ENCODE measurements around the gene COL4A3.
A peak's percentile ranks its signal among the peaks of the same experiment; 100 is the strongest.

The COL4A3 gene

DNA sequence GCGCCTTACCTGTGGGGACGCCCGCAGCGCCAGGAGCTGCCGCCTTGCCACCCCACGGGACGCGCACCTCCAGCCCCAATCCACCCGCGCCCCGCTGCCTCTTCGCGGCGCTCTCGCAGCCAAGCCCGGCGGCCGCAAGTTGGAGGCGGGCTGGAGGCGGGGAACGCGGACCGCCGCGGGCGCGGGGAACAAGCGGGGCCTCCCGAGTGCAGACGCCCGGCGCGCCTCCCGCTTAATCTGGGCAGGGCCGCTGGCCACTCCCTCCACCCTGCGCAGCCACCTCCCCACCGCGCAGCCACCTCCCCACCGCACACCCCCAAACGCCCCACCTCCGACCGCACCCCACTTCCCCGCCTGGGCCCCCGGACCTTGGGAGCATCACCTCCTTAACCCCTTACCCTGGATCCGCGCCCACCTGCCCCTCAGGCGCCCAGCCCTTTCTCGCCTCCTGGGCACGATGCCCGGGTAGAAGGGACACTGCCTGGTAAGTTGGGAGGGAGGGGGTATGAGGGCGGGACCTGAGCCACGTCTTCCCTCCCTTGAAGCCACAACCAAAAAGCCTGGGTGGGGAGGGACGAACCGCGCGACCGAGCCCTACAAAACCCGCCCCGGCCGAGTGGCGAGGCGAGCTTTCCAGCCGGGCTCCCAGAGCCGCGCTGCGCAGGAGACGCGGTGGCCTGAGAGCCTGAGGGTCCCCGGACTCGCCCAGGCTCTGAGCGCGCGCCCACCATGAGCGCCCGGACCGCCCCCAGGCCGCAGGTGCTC is at the start of gene COL4A3, which contains the start of gene COL4A4:
COL4A3 (plus strand) TSS at position 627 of the 765 bp plus-strand sequence; CDS start at position 730, 103 bp downstream.
COL4A4 (minus strand) TSS at position 208 of the 765 bp plus-strand sequence. CDS start 16,722 bp downstream, outside the sequence.
- H3K9ac ChIP-seq (ENCODE audit: low read depth, low read length): no peak within 1 kb of the TSS; the same call in 1 of the 2 replicates

GRCh38 chr2:227115761-227116160 is 48.7 kb upstream of the COL4A3 start:
- Histone ChIP-seq H3K36me3 (ENCODE audit: insufficient read depth, low read depth, low read length) (no peaks in the 10 kb centered on the region), H3K27me3 (ENCODE audit: insufficient read depth, low read length) (no peaks in the 10 kb centered on the region), H3K27ac (ENCODE audit: low read length) (no peak overlapping the region), H3K9ac (ENCODE audit: low read depth, low read length) (no peak overlapping the region), H3K4me3 (ENCODE audit: low read length) (no peak overlapping the region), H3K4me1 (ENCODE audit: insufficient read depth, low read length) (no peaks in the 10 kb centered on the region), H3K9me3 (ENCODE audit: insufficient read depth, low read depth, low read length) (no peaks in the 10 kb centered on the region)

More for the DNA sequence above, at the start of gene COL4A3, which contains the start of gene COL4A4:
- peak within 1 kb of the TSS; percentile 68 for H3K4me3 ChIP-seq (ENCODE audit: low read length)
- H3K9me3 ChIP-seq (ENCODE audit: insufficient read depth, low read depth, low read length): no peaks in the 10 kb centered on the region; the same call in 1 of the 2 replicates
- no peak within 1 kb of the TSS for H3K27ac ChIP-seq (ENCODE audit: low read length)
- peaks cover 73% of the 10 kb centered on the region for H3K27me3 ChIP-seq (ENCODE audit: insufficient read depth, low read length)
- peaks cover 3% of the 10 kb centered on the region; the same call in 1 of the 2 replicates for H3K4me1 ChIP-seq (ENCODE audit: insufficient read depth, low read length)
- no peaks in the 10 kb centered on the region for H3K36me3 ChIP-seq (ENCODE audit: insufficient read depth, low read depth, low read length)

- H3K36me3 ChIP-seq (ENCODE audit: insufficient read depth, low read depth, low read length): no peaks in the 10 kb centered on the region
- H3K4me1 ChIP-seq (ENCODE audit: insufficient read depth, low read length): no peaks in the 10 kb centered on the region
- H3K4me3 ChIP-seq (ENCODE audit: low read length): no peak overlapping the region
- H3K9ac ChIP-seq (ENCODE audit: low read depth, low read length): no peak overlapping the region
- H3K27me3 ChIP-seq (ENCODE audit: insufficient read depth, low read length): no peaks in the 10 kb centered on the region
- no peaks in the 10 kb centered on the region for H3K9me3 ChIP-seq (ENCODE audit: insufficient read depth, low read depth, low read length)
- no peak overlapping the region for H3K27ac ChIP-seq (ENCODE audit: low read length)
These were observed 47.4 kb upstream of the COL4A3 start for GRCh38 chr2:227117027-227117426.

- H3K36me3 ChIP-seq (ENCODE audit: insufficient read depth, low read depth, low read length): no peaks in the 10 kb centered on the region
- H3K4me3 ChIP-seq (ENCODE audit: low read length): no peak overlapping the region
- H3K4me1 ChIP-seq (ENCODE audit: insufficient read depth, low read length): no peaks in the 10 kb centered on the region
- H3K9ac ChIP-seq (ENCODE audit: low read depth, low read length): no peak overlapping the region
- H3K27me3 ChIP-seq (ENCODE audit: insufficient read depth, low read length): no peaks in the 10 kb centered on the region
- H3K9me3 ChIP-seq (ENCODE audit: insufficient read depth, low read depth, low read length): no peaks in the 10 kb centered on the region
- no peak overlapping the region for H3K27ac ChIP-seq (ENCODE audit: low read length)
These were observed 46.6 kb upstream of the COL4A3 start for GRCh38 chr2:227117852-227118251.

DNA sequence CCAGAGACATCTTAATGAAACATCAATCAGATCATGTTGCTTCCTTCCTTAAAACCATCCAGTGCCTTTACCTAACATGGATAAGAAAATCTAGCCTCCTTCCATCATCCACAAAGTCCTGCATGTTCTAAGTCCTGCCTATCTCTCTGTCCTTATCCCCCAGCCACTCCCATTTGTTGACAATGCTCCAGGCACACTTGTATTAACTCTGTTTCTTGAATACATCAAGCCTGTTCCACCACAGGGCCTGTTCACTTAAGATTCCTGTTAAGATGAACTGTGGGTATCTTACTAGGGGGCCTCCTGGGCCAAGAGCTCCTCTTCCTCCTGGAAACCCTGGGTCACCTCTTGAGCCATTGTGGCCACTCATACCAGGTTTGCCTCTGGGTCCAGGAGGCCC is 46.1 kb upstream of the COL4A3 start:
- no peaks in the 10 kb centered on the region for H3K36me3 ChIP-seq (ENCODE audit: insufficient read depth, low read depth, low read length)

DNA sequence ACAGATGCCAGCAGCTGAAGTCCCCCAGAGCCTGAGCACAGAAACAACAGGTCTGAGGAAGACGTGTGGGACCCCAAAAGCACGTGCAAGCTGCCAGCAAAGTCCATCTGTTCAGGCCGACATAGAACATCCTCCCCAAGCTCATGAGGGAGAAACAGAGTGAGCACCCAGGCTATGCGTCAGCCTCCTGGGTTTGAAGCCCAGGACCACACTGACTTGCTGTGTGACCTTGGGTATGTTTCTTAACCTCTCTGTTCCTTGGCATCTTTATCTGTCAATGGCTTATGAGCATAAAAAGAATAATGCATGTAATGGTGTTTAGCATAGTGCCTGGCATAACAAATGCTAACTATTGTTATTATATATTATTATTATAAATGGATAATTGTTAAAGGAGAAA is 40.7 kb upstream of the COL4A3 start:
- no peaks in the 10 kb centered on the region for H3K27me3 ChIP-seq (ENCODE audit: insufficient read depth, low read length)

More for the DNA sequence above, 46.1 kb upstream of the COL4A3 start:
- H3K4me3 ChIP-seq (ENCODE audit: low read length): no peak overlapping the region
- H3K27me3 ChIP-seq (ENCODE audit: insufficient read depth, low read length): no peaks in the 10 kb centered on the region
- no peak overlapping the region for H3K27ac ChIP-seq (ENCODE audit: low read length)
- H3K9me3 ChIP-seq (ENCODE audit: insufficient read depth, low read depth, low read length): no peaks in the 10 kb centered on the region
- H3K9ac ChIP-seq (ENCODE audit: low read depth, low read length): no peak overlapping the region
- H3K4me1 ChIP-seq (ENCODE audit: insufficient read depth, low read length): no peaks in the 10 kb centered on the region

GRCh38 chr2:227124811-227125210 is 39.6 kb upstream of the COL4A3 start:
- no peaks in the 10 kb centered on the region for H3K27me3 ChIP-seq (ENCODE audit: insufficient read depth, low read length)
- H3K9ac ChIP-seq (ENCODE audit: low read depth, low read length): no peak overlapping the region
- H3K4me1 ChIP-seq (ENCODE audit: insufficient read depth, low read length): peaks cover 6% of the 10 kb centered on the region; the same call in 1 of the 2 replicates
- no peak overlapping the region for H3K4me3 ChIP-seq (ENCODE audit: low read length)
- H3K36me3 ChIP-seq (ENCODE audit: insufficient read depth, low read depth, low read length): no peaks in the 10 kb centered on the region
- no peaks in the 10 kb centered on the region for H3K9me3 ChIP-seq (ENCODE audit: insufficient read depth, low read depth, low read length)
- no peak overlapping the region for H3K27ac ChIP-seq (ENCODE audit: low read length)

More for the DNA sequence above, 40.7 kb upstream of the COL4A3 start:
- H3K36me3 ChIP-seq (ENCODE audit: insufficient read depth, low read depth, low read length): no peaks in the 10 kb centered on the region
- H3K9ac ChIP-seq (ENCODE audit: low read depth, low read length): no peak overlapping the region
- H3K4me3 ChIP-seq (ENCODE audit: low read length): no peak overlapping the region
- no peak overlapping the region for H3K27ac ChIP-seq (ENCODE audit: low read length)
- no peaks in the 10 kb centered on the region for H3K9me3 ChIP-seq (ENCODE audit: insufficient read depth, low read depth, low read length)
- H3K4me1 ChIP-seq (ENCODE audit: insufficient read depth, low read length): peaks cover 6% of the 10 kb centered on the region; the same call in 1 of the 2 replicates

DNA sequence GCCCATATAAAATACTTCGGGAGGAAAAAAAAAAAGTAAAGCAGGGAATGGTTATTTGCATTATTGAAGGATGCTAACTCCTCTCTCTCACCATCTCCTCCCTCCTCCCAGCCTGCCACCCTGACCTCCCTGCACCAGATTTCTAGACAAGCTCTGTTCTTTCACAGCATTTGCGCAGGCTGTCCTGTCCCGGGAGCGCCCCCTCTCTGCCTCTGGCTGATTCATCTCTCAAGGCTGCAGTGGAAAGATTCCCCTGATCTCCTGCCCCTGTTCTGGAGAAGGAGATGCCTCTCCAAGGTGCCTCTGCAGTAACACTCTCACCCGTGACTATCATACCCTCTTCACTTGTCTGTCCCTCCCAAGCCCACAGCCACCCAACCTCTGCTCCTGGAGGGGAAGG is 38.9 kb upstream of the COL4A3 start:
- H3K27ac ChIP-seq (ENCODE audit: low read length): no peak overlapping the region
- H3K9ac ChIP-seq (ENCODE audit: low read depth, low read length): no peak overlapping the region
- no peaks in the 10 kb centered on the region for H3K27me3 ChIP-seq (ENCODE audit: insufficient read depth, low read length)
- H3K36me3 ChIP-seq (ENCODE audit: insufficient read depth, low read depth, low read length): no peaks in the 10 kb centered on the region
- no peaks in the 10 kb centered on the region for H3K9me3 ChIP-seq (ENCODE audit: insufficient read depth, low read depth, low read length)
- H3K4me1 ChIP-seq (ENCODE audit: insufficient read depth, low read length): peaks cover 6% of the 10 kb centered on the region; the same call in 1 of the 2 replicates
- no peak overlapping the region for H3K4me3 ChIP-seq (ENCODE audit: low read length)

GRCh38 chr2:227127201-227127600 is 37.2 kb upstream of the COL4A3 start:
- Histone ChIP-seq H3K9me3 (ENCODE audit: insufficient read depth, low read depth, low read length) (no peaks in the 10 kb centered on the region), H3K4me1 (ENCODE audit: insufficient read depth, low read length) (peaks cover 6% of the 10 kb centered on the region; the same call in 1 of the 2 replicates), H3K36me3 (ENCODE audit: insufficient read depth, low read depth, low read length) (no peaks in the 10 kb centered on the region), H3K4me3 (ENCODE audit: low read length) (no peak overlapping the region), H3K9ac (ENCODE audit: low read depth, low read length) (no peak overlapping the region), H3K27ac (ENCODE audit: low read length) (no peak overlapping the region), H3K27me3 (ENCODE audit: insufficient read depth, low read length) (no peaks in the 10 kb centered on the region)

DNA sequence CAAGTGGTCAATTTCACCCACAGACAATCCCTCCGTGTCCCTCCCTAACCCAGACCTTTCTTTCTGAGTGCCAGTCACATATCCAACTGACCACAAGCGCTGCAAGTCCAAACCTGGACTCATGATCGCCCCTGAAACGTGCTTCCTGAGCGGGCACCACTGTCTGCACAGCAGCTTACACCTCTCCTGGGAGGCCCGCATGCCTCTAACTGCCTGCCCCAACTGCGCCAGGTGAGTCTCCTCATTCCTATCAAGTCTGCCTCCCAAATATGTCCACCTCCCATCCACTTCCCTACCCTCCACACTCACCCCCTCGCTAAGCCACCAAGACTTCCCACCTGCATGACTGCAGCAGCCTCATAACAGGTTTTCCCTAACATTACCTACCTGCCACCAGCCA is 33.8 kb upstream of the COL4A3 start:
- no peaks in the 10 kb centered on the region for H3K36me3 ChIP-seq (ENCODE audit: insufficient read depth, low read depth, low read length)
- H3K9me3 ChIP-seq (ENCODE audit: insufficient read depth, low read depth, low read length): no peaks in the 10 kb centered on the region
- H3K27me3 ChIP-seq (ENCODE audit: insufficient read depth, low read length): no peaks in the 10 kb centered on the region
- no peak overlapping the region for H3K9ac ChIP-seq (ENCODE audit: low read depth, low read length)
- peaks cover 6% of the 10 kb centered on the region; the same call in 1 of the 2 replicates for H3K4me1 ChIP-seq (ENCODE audit: insufficient read depth, low read length)
- H3K27ac ChIP-seq (ENCODE audit: low read length): no peak overlapping the region
- H3K4me3 ChIP-seq (ENCODE audit: low read length): no peak overlapping the region

- Histone ChIP-seq H3K36me3 (ENCODE audit: insufficient read depth, low read depth, low read length) (no peaks in the 10 kb centered on the region), H3K27ac (ENCODE audit: low read length) (no peak overlapping the region), H3K9me3 (ENCODE audit: insufficient read depth, low read depth, low read length) (no peaks in the 10 kb centered on the region), H3K4me1 (ENCODE audit: insufficient read depth, low read length) (no peaks in the 10 kb centered on the region), H3K9ac (ENCODE audit: low read depth, low read length) (no peak overlapping the region), H3K27me3 (ENCODE audit: insufficient read depth, low read length) (no peaks in the 10 kb centered on the region), H3K4me3 (ENCODE audit: low read length) (no peak overlapping the region)
These were observed 31.4 kb upstream of the COL4A3 start for GRCh38 chr2:227132986-227133385.

GRCh38 chr2:227134591-227134990 is 29.8 kb upstream of the COL4A3 start:
- H3K9me3 ChIP-seq (ENCODE audit: insufficient read depth, low read depth, low read length): no peaks in the 10 kb centered on the region
- H3K9ac ChIP-seq (ENCODE audit: low read depth, low read length): no peak overlapping the region
- H3K36me3 ChIP-seq (ENCODE audit: insufficient read depth, low read depth, low read length): no peaks in the 10 kb centered on the region
- H3K4me3 ChIP-seq (ENCODE audit: low read length): no peak overlapping the region
- no peaks in the 10 kb centered on the region for H3K27me3 ChIP-seq (ENCODE audit: insufficient read depth, low read length)
- no peaks in the 10 kb centered on the region for H3K4me1 ChIP-seq (ENCODE audit: insufficient read depth, low read length)
- H3K27ac ChIP-seq (ENCODE audit: low read length): no peak overlapping the region
